H7 (cell line): Measurements from ENCODE around the gene C2orf68. TPM values are rescaled to one million over a fixed set of nuclear protein-coding genes. Genes with fewer than 3 reads are reported as not detected.
A peak's percentile ranks its signal among the peaks of the same experiment; 100 is the strongest.
"Not testable (repeated sequence)": the region's sequence is repeated elsewhere in the genome, so short reads cannot be mapped to it uniquely, and the experiment has no call there.

Source experiments
- DNase-seq: peaks from one replicate; pipeline ENCODE4 v3.0.0; 2012
- H3K27me3 ChIP-seq: 2 replicates; pipeline ENCODE4 v1.6.0; 2011; ENCODE audit warnings: mild to moderate bottlenecking, low read length; ENCODE audit not compliant: control insufficient read depth, insufficient read depth
- H3K36me3 ChIP-seq: replicated peaks from 2 replicates; pipeline ENCODE4 v1.5.1; 2011; ENCODE audit warnings: low read length; ENCODE audit not compliant: control insufficient read depth, insufficient read depth
- H3K4me3 ChIP-seq: 2 replicates; pipeline ENCODE4 v1.5.1; 2011; ENCODE audit warnings: low read depth, mild to moderate bottlenecking, control low read depth, low read length, moderate library complexity; ENCODE audit not compliant: insufficient read depth
- total RNA-seq: library from RNA; depleted of rRNA; stranded (reverse); fragments of >200 nt; shearing (Covaris generic); gene quantifications from 2 replicates; pipeline ENCODE4 v1.2.3, GENCODE V29; 2014; rRNA removed

The C2orf68 gene
- 69.8 and 84.4 TPM in 2 replicates for total RNA-seq

GRCh38 chr2:85611705-85612587, at the start of gene C2orf68:
Gene C2orf68, minus strand, starts transcription at chr2:85612066. Its CDS starts 82 bp downstream, at chr2:85611984.
- H3K36me3 ChIP-seq: peaks cover 7% of the 10 kb centered on the region
- peak within 1 kb of the TSS; percentile 91 for H3K4me3 ChIP-seq
- peak; percentile 98 for DNase-seq
- no peaks in the 10 kb centered on the region for H3K27me3 ChIP-seq

- Histone ChIP-seq H3K36me3 (no peaks in the 10 kb centered on the region; the same call in 1 of the 2 replicates), H3K27me3 (no peaks in the 10 kb centered on the region), H3K4me3 (no peak overlapping the region)
- peak; percentile 60 for DNase-seq
These were observed 49.4 kb upstream of the C2orf68 start for GRCh38 chr2:85661139-85661858.

- Histone ChIP-seq H3K36me3 (peaks cover 2% of the 10 kb centered on the region), H3K4me3 (no peak overlapping the region), H3K27me3 (no peaks in the 10 kb centered on the region)
- no peak for DNase-seq
These were observed 48.9 kb upstream of the C2orf68 start for GRCh38 chr2:85660725-85661124.

GRCh38 chr2:85660301-85660700, 48.4 kb upstream of the C2orf68 start:
- DNase-seq, H3K4me3 ChIP-seq, H3K27me3 ChIP-seq, H3K36me3 ChIP-seq: not testable (repeated sequence)

- peaks cover 2% of the 10 kb centered on the region for H3K36me3 ChIP-seq
- peak; percentile 27 for DNase-seq
- no peaks in the 10 kb centered on the region for H3K27me3 ChIP-seq
- no peak overlapping the region for H3K4me3 ChIP-seq
These were observed 47.6 kb upstream of the C2orf68 start for GRCh38 chr2:85659324-85659981.

GRCh38 chr2:85657399-85657798, 45.5 kb upstream of the C2orf68 start:
- not testable (repeated sequence) for H3K4me3 ChIP-seq, H3K36me3 ChIP-seq, DNase-seq, H3K27me3 ChIP-seq

- no peak overlapping the region for H3K4me3 ChIP-seq
- no peak for DNase-seq
- no peaks in the 10 kb centered on the region for H3K27me3 ChIP-seq
- H3K36me3 ChIP-seq: peaks cover 3% of the 10 kb centered on the region
These were observed 44.6 kb upstream of the C2orf68 start for GRCh38 chr2:85656468-85656867.

GRCh38 chr2:85655961-85656417, 44.1 kb upstream of the C2orf68 start:
- H3K36me3 ChIP-seq: peaks cover 5% of the 10 kb centered on the region
- no peaks in the 10 kb centered on the region for H3K27me3 ChIP-seq
- H3K4me3 ChIP-seq: no peak overlapping the region
- no peak for DNase-seq

- Histone ChIP-seq H3K4me3 (no peak overlapping the region), H3K27me3 (no peaks in the 10 kb centered on the region), H3K36me3 (peaks cover 17% of the 10 kb centered on the region)
- DNase-seq: no peak
These were observed 42.1 kb upstream of the C2orf68 start for GRCh38 chr2:85653996-85654395.

GRCh38 chr2:85652056-85652455, 40.2 kb upstream of the C2orf68 start:
- H3K4me3 ChIP-seq: no peak overlapping the region
- peaks cover 30% of the 10 kb centered on the region for H3K36me3 ChIP-seq
- no peak for DNase-seq
- H3K27me3 ChIP-seq: no peaks in the 10 kb centered on the region

- Histone ChIP-seq H3K36me3 (peaks cover 31% of the 10 kb centered on the region), H3K27me3 (no peaks in the 10 kb centered on the region), H3K4me3 (no peak overlapping the region)
- DNase-seq: no peak
These were observed 39.2 kb upstream of the C2orf68 start for GRCh38 chr2:85651097-85651496.

GRCh38 chr2:85650456-85650855, 38.6 kb upstream of the C2orf68 start:
- Histone ChIP-seq H3K27me3 (no peaks in the 10 kb centered on the region), H3K36me3 (peaks cover 36% of the 10 kb centered on the region), H3K4me3 (no peak overlapping the region)
- DNase-seq: no peak

GRCh38 chr2:85649201-85650190, 37.6 kb upstream of the C2orf68 start:
- DNase-seq: no peak
- Histone ChIP-seq H3K4me3 (no peak overlapping the region), H3K27me3 (no peaks in the 10 kb centered on the region), H3K36me3 (peaks cover 43% of the 10 kb centered on the region)
